HepG2 (cell line): ENCODE measurements around the gene IVD. TPM values are rescaled to one million over a fixed set of nuclear protein-coding genes. Genes with fewer than 3 reads are reported as not detected.
A peak's percentile ranks its signal among the peaks of the same experiment; 100 is the strongest.

Source experiments
- ATAC-seq: fragments of 200-7000 bp; cut with Tn5 transposase; 3 replicates; pipeline ENCODE4 v1.9.1; 2020; ENCODE audit warnings: mild to moderate bottlenecking, moderate library complexity
- BruUV-seq: library from RNA; stranded (reverse); fragments of 400-500 nt; replicated peaks from 2 replicates; lab custom pipeline; 2021; lab: Mats Ljungman, UMichigan
- CTCF ChIA-PET: fragments of 300-600 bp; formaldehyde crosslinking; extraction: SDS; loops from one replicate; lab custom pipeline; 2021; ENCODE audit warnings: low total read pairs, inconsistent platforms, low intra/inter-chr PET ratio; lab: Yijun Ruan, JAX
- POLR2A ChIA-PET: fragments of 350-600 bp; sonication (Branson Sonifier 250); formaldehyde crosslinking; loops from one replicate; lab custom pipeline; 2020; ENCODE audit warnings: antibody characterized with exemption, inconsistent platforms; lab: Yijun Ruan, JAX
- DNase-seq: peaks from one replicate; pipeline ENCODE4 v3.0.0-alpha.2; 2015; ENCODE audit warnings: low spot score
- FAIRE-seq: peaks from 3 replicates; lab custom pipeline; 2011; peaks lifted over from hg19 to GRCh38; lab: Jason Lieb, UNC
- H2AFZ ChIP-seq: one replicate; pipeline ENCODE4 v1.6.1; 2011; ENCODE audit warnings: low read length, inconsistent platforms
- H3K27ac ChIP-seq: fragments of 300-600 bp; 3 replicates; pipeline ENCODE4 v1.8.0; 2011; ENCODE audit warnings: mixed run types, mild to moderate bottlenecking, mixed read lengths, low read length, inconsistent platforms; ENCODE audit not compliant: insufficient read depth; ENCODE audit errors: extremely low read length
- H3K27me3 ChIP-seq, 2 experiments: fragments of 200-600 bp in 1 of 2; 2 replicates in 1 of 2; 3 replicates in 1 of 2; pipeline versions ENCODE4 v1.6.0 to v1.8.0; 2011; ENCODE audit warnings: low read length in 2 of 2, mild to moderate bottlenecking in 2 of 2, moderate library complexity in 2 of 2, inconsistent platforms in 1 of 2; ENCODE audit not compliant: insufficient read depth in 2 of 2, control insufficient read depth in 1 of 2
- H3K36me3 ChIP-seq, 2 experiments: fragments of 200-600 bp in 1 of 2; replicated peaks in 1 of 2; 2 replicates in 1 of 2; 3 replicates in 1 of 2; pipeline versions ENCODE4 v1.5.1 to v1.8.0; 2011; ENCODE audit warnings: low read length in 2 of 2, inconsistent platforms in 1 of 2; ENCODE audit not compliant: insufficient read depth in 2 of 2, control insufficient read depth in 1 of 2
- H3K4me1 ChIP-seq: 2 replicates; pipeline ENCODE4 v1.5.1; 2012; ENCODE audit warnings: low read length, inconsistent platforms; ENCODE audit not compliant: insufficient read depth
- H3K4me2 ChIP-seq: 2 replicates; pipeline ENCODE4 v1.6.0; 2011; ENCODE audit warnings: low read depth, low read length, inconsistent platforms
- H3K4me3 ChIP-seq, 3 experiments: fragments of 200-600 bp in 1 of 3; sonication (generic), shearing (Covaris generic) in 1 of 3; replicated peaks in 1 of 3; 2 replicates each; pipeline ENCODE4 v1.5.1; 2011 to 2016; ENCODE audit warnings: low read length in 3 of 3, inconsistent platforms in 2 of 3, low read depth in 2 of 3, mild to moderate bottlenecking in 2 of 3, control low read depth in 1 of 3, mixed read lengths in 1 of 3; ENCODE audit not compliant: insufficient read depth in 1 of 3
- H3K79me2 ChIP-seq: one replicate; pipeline ENCODE4 v1.6.1; 2011; ENCODE audit warnings: low read length, inconsistent platforms; ENCODE audit not compliant: insufficient read depth
- H3K9ac ChIP-seq: 2 replicates; pipeline ENCODE4 v1.6.0; 2011; ENCODE audit warnings: mild to moderate bottlenecking, low read depth, low read length, inconsistent platforms; ENCODE audit not compliant: insufficient read depth
- H3K9me3 ChIP-seq: 2 replicates; pipeline ENCODE4 v1.5.1; 2012; ENCODE audit warnings: mild to moderate bottlenecking, low read length
- H4K20me1 ChIP-seq: 2 replicates; pipeline ENCODE4 v1.6.0; 2011; ENCODE audit warnings: inconsistent platforms, mild to moderate bottlenecking, low read length, moderate library complexity; ENCODE audit not compliant: insufficient read depth
- ARNTL ChIP-seq: sonication (generic); formaldehyde crosslinking; IDR thresholded peaks from 2 replicates; pipeline ENCODE4 v1.4.0; 2020; ENCODE audit warnings: mild to moderate bottlenecking, missing genetic modification reagents
- BRCA1 ChIP-seq: sonication (generic); formaldehyde crosslinking; IDR thresholded peaks from 2 replicates; pipeline ENCODE4 v1.4.0; 2020; ENCODE audit warnings: missing genetic modification reagents
- CC2D1A ChIP-seq: sonication (generic); formaldehyde crosslinking; IDR thresholded peaks from 2 replicates; pipeline ENCODE4 v1.8.1; 2023; ENCODE audit warnings: mild to moderate bottlenecking, missing genetic modification reagents
- CTCF ChIP-seq: sonication (generic); formaldehyde crosslinking; IDR thresholded peaks from 2 replicates; pipeline ENCODE4 v1.5.0; 2020; ENCODE audit warnings: mild to moderate bottlenecking, missing genetic modification reagents, moderate library complexity
- IKZF4 ChIP-seq: sonication (generic); formaldehyde crosslinking; IDR thresholded peaks from 2 replicates; pipeline ENCODE4 v1.5.1; 2020; ENCODE audit warnings: borderline replicate concordance, mild to moderate bottlenecking, low read depth, missing genetic modification reagents; ENCODE audit errors: not compliant biosample characterization
- PHF20 ChIP-seq: sonication (generic); formaldehyde crosslinking; IDR thresholded peaks from 2 replicates; pipeline ENCODE4 v1.5.0; 2020; ENCODE audit warnings: mild to moderate bottlenecking, missing genetic modification reagents
- WIZ ChIP-seq: sonication (generic); formaldehyde crosslinking; IDR thresholded peaks from 2 replicates; pipeline ENCODE4 v1.5.1; 2020; ENCODE audit warnings: mild to moderate bottlenecking, missing genetic modification reagents
- ZNF160 ChIP-seq: sonication (generic); formaldehyde crosslinking; IDR thresholded peaks from 2 replicates; pipeline ENCODE4 v1.8.0; 2022; ENCODE audit warnings: mild to moderate bottlenecking, inconsistent platforms, missing genetic modification reagents
- ZNF710 ChIP-seq: sonication (generic); formaldehyde crosslinking; IDR thresholded peaks from 2 replicates; pipeline ENCODE4 v1.5.0; 2020; ENCODE audit warnings: mild to moderate bottlenecking, missing genetic modification reagents, borderline replicate concordance
- ZNF720 ChIP-seq: sonication (generic); formaldehyde crosslinking; IDR thresholded peaks from 2 replicates; pipeline ENCODE4 v1.4.0; 2020; ENCODE audit warnings: missing genetic modification reagents
- ZNF770 ChIP-seq: sonication (generic); formaldehyde crosslinking; IDR thresholded peaks from 2 replicates; pipeline ENCODE4 v1.5.0; 2020; ENCODE audit warnings: mild to moderate bottlenecking, missing genetic modification reagents
- WGBS: methylation state at CpG from one replicate; pipeline ENCODE4 v1.1.6; 2017; ENCODE audit warnings: low lambda C conversion rate; 5-methylcytosine and 5-hydroxymethylcytosine counted together
- in situ Hi-C: cut with HindIII; loops from 2 replicates; pipeline ENCODE4 v1.10.0; 2017; ENCODE audit warnings: low pct_unique_long_range_greater_than_20kb; ENCODE audit not compliant: extremely low pct_ligation_motif_present
- intact Hi-C: fragments of 100-400 bp; cut with micrococcal nuclease; formaldehyde crosslinking; loops from one replicate; pipeline ENCODE4 v1.10.0; 2022; ENCODE audit not compliant: unreplicated experiment
- polyA plus RNA-seq, 8 experiments: library from polyadenylated mRNA; depleted of rRNA in 3 of 8; stranded (reverse) in 7 of 8; unstranded in 1 of 8; fragments of >200 nt; fragmentation: Illumina TruSeq in 4 of 8; extraction: Trizol in 4 of 8; gene quantifications; 2 replicates each; pipeline versions ENCODE4 v1.2.1 to v1.2.3, GENCODE V29; 2011 to 2016; ENCODE audit warnings: low read depth in 4 of 8, missing spikeins in 1 of 8, mixed read lengths in 1 of 8; ENCODE audit not compliant: insufficient read depth in 1 of 8
- total RNA-seq, 5 experiments: library from RNA; depleted of rRNA; stranded (reverse); fragments of >200 nt; fragmentation: Illumina TruSeq; extraction: Trizol; gene quantifications; 2 replicates each; pipeline ENCODE4 v1.2.3, GENCODE V29; 2016; ENCODE audit warnings: low read depth in 1 of 5

IVD gene
- total and polyA plus RNA-seq, 2 of the 13 experiments (the other 11 are each of a cell fraction or from before 2014, with no cell fraction given), result 48.0 to 53.9 TPM

GRCh38 chr15:40357246-40357645 lies 48.3 kb upstream of the IVD start:
- BruUV-seq, result no TSS peak
- in situ Hi-C loops, result no loop called here
- FAIRE-seq (no peak), ATAC-seq (no peak), DNase-seq (no peak)
- Histone ChIP-seq H3K27me3 (peaks cover 3 to 46% of the 10 kb centered on the region in 2 experiments; a peak in 4 of 5 replicates), H4K20me1 (no peaks in the 10 kb centered on the region), H3K27ac (no peak overlapping the region), H3K9ac (no peak overlapping the region), H3K4me2 (peak overlapping the region; percentile 81; the same call in 1 of the 2 replicates), H3K4me1 (peaks cover 25% of the 10 kb centered on the region), H3K4me3 (0 out of 6 replicates have a peak overlapping the region, but pooled peaks of 1 of the 3 experiments have one; percentile 67), H3K36me3 (no peaks in the 10 kb centered on the region), H2AFZ (no peak overlapping the region), H3K79me2 (no peaks in the 10 kb centered on the region), H3K9me3 (no peaks in the 10 kb centered on the region)
- intact Hi-C loops, result no loop called here
- TF ChIP-seq PHF20 (0 out of 2 replicates have a peak, but pooled peaks have one; percentile 3), BRCA1 (CRISPR knock-in tag) (no peak)
- CTCF ChIA-PET, result no interaction called here
- POLR2A ChIA-PET, result interaction anchor here (1.7 kb wide), 1 partner anchor 19 kb away, joined by 3 read pairs; no protein-coding TSS in a partner anchor
- WGBS, result 6% methylated on average over 1 of the region's 1 CpG

- no peak within 1 kb of the TSS for H2AFZ ChIP-seq
- H3K4me1 ChIP-seq, result peaks cover 25% of the 10 kb centered on the region
- DNase-seq, result peak; percentile 60
- peak within 1 kb of the TSS; percentile 42 to 67 (median 58) for H3K4me3 ChIP-seq
- POLR2A ChIA-PET, result interaction anchor here (1.7 kb wide), 1 partner anchor 20 kb away, joined by 3 read pairs; no protein-coding TSS in a partner anchor
- 36% methylated on average over 6 of the region's 82 CpGs for WGBS
- intact Hi-C loops, result no loop called here
- no peak for FAIRE-seq
- no peaks in the 10 kb centered on the region for H3K36me3 ChIP-seq
- H3K27me3 ChIP-seq, result peaks cover 3 to 50% of the 10 kb centered on the region in 2 experiments; a peak in 4 of 5 replicates
- in situ Hi-C loops, result no loop called here
- no peak within 1 kb of the TSS for H3K27ac ChIP-seq
- no TSS peak for BruUV-seq
- CTCF ChIA-PET, result no interaction called here
- H3K79me2 ChIP-seq, result no peaks in the 10 kb centered on the region
- no peaks in the 10 kb centered on the region for H4K20me1 ChIP-seq
- H3K9ac ChIP-seq, result no peak within 1 kb of the TSS
- H3K9me3 ChIP-seq, result no peaks in the 10 kb centered on the region
- peak; percentile 87 for ATAC-seq
- peak within 1 kb of the TSS; percentile 81 for H3K4me2 ChIP-seq
- TF ChIP-seq ARNTL (CRISPR knock-in tag) (no peak), IKZF4 (CRISPR knock-in tag) (no peak), ZNF160 (CRISPR knock-in tag) (no peak), WIZ (CRISPR knock-in tag) (no peak), ZNF720 (CRISPR knock-in tag) (no peak), CC2D1A (no peak), CTCF (CRISPR knock-in tag) (peak; percentile 18), ZNF770 (CRISPR knock-in tag) (no peak), ZNF710 (no peak)
Observed at GRCh38 chr15:40357723-40358470, 47.7 kb upstream of the IVD start, which contains the start of gene DISP2. DISP2 (plus strand) TSS chr15:40358219; CDS start chr15:40358322, 103 bp downstream.
